SK-N-SH (cell line): ENCODE measurements around the gene KIF16B.

ENCODE experiments used
- POLR2AphosphoS5 ChIP-seq: IDR thresholded peaks from 2 replicates; pipeline ENCODE4 v1.6.1; 2012; ENCODE audit warnings: low read depth, low read length
- TF ChIP-seq, protein P1 (sequence below): IDR thresholded peaks from 2 replicates; pipeline ENCODE4; 2012

DNA sequence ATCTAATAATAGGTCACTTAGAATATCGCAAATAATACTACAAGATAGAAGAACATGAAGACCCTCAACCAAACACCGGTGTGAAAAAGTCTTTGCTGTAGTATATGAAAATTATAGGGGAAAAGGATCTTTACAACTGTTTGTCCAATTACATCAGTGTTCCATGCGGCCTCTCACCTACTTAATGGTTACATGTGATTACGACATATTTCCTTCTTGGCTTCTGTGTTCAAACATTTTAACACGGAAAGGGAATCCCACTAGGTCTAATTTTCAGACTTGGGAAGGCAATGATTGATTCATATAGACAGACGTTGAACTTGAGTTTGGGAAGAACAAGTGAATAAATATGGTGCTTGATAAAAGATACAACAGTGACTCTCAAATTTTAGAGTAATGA lies 273.4 kb downstream of the KIF16B start:
- no peak for TF ChIP-seq POLR2AphosphoS5
- TF ChIP-seq, protein P1, sequence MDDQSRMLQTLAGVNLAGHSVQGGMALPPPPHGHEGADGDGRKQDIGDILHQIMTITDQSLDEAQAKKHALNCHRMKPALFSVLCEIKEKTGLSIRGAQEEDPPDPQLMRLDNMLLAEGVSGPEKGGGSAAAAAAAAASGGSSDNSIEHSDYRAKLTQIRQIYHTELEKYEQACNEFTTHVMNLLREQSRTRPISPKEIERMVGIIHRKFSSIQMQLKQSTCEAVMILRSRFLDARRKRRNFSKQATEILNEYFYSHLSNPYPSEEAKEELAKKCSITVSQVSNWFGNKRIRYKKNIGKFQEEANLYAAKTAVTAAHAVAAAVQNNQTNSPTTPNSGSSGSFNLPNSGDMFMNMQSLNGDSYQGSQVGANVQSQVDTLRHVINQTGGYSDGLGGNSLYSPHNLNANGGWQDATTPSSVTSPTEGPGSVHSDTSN, result no peak
